HEK293 (cell line): ENCODE data around the gene RCSD1.

Source experiments
- ATF2 ChIP-seq: fragments of 450-650 bp; formaldehyde crosslinking; IDR thresholded peaks from 2 replicates; pipeline ENCODE4 v1.5.1; 2016; ENCODE audit warnings: missing biosample characterization, missing genetic modification characterization, low read depth
- CTCF ChIP-seq: fragments of 450-650 bp; formaldehyde crosslinking; IDR thresholded peaks from 2 replicates; pipeline ENCODE4 v1.5.1; 2016; ENCODE audit warnings: missing biosample characterization, missing genetic modification characterization
- EGR2 ChIP-seq: fragments of 450-650 bp; formaldehyde crosslinking; IDR thresholded peaks from 2 replicates; pipeline ENCODE4 v1.5.1; 2016; ENCODE audit warnings: low read depth, missing biosample characterization, missing genetic modification characterization
- RBAK ChIP-seq: fragments of 450-650 bp; formaldehyde crosslinking; IDR thresholded peaks from 2 replicates; pipeline ENCODE4 v1.5.1; 2016; ENCODE audit warnings: missing biosample characterization, missing genetic modification characterization
- TCF7L2 ChIP-seq: IDR thresholded peaks from 2 replicates; pipeline ENCODE4 v1.6.1; 2011; ENCODE audit warnings: low read depth, mild to moderate bottlenecking, inconsistent platforms, low read length, moderate library complexity, borderline replicate concordance
- ZNF211 ChIP-seq: fragments of 450-650 bp; formaldehyde crosslinking; IDR thresholded peaks from 2 replicates; pipeline ENCODE4 v1.5.1; 2016; ENCODE audit warnings: low read depth, missing biosample characterization, missing genetic modification characterization
- ZNF239 ChIP-seq: fragments of 450-650 bp; formaldehyde crosslinking; IDR thresholded peaks from 2 replicates; pipeline ENCODE4 v1.5.1; 2016; ENCODE audit warnings: missing biosample characterization, missing genetic modification characterization
- ZNF280C ChIP-seq: fragments of 450-650 bp; formaldehyde crosslinking; IDR thresholded peaks from 2 replicates; pipeline ENCODE4 v1.5.1; 2016; ENCODE audit warnings: missing biosample characterization, missing genetic modification characterization
- ZNF335 ChIP-seq: fragments of 450-650 bp; formaldehyde crosslinking; conservative IDR thresholded peaks from 2 replicates; pipeline ENCODE4 v1.5.1; 2016; ENCODE audit warnings: missing biosample characterization, missing genetic modification characterization
- ZNF580 ChIP-seq: fragments of 450-650 bp; formaldehyde crosslinking; IDR thresholded peaks from 2 replicates; pipeline ENCODE4 v1.5.1; 2016; ENCODE audit warnings: missing biosample characterization, missing genetic modification characterization
- ZNF777 ChIP-seq: fragments of 450-650 bp; formaldehyde crosslinking; IDR thresholded peaks from 2 replicates; pipeline ENCODE4 v1.5.1; 2017; ENCODE audit warnings: missing biosample characterization, missing genetic modification characterization, borderline replicate concordance

- no peak for TF ChIP-seq CTCF (tag by site-specific recombination)
- no peak for TF ChIP-seq ZNF280C (tag by site-specific recombination)
- TF ChIP-seq ATF2 (tag by site-specific recombination), result no peak
- no peak for TF ChIP-seq ZNF580 (tag by site-specific recombination)
- no peak for TF ChIP-seq ZNF211 (tag by site-specific recombination)
- TF ChIP-seq TCF7L2, result no peak
- no peak for TF ChIP-seq RBAK (tag by site-specific recombination)
- no peak for TF ChIP-seq ZNF335 (tag by site-specific recombination)
- TF ChIP-seq ZNF239, result no peak
- no peak for TF ChIP-seq EGR2 (tag by site-specific recombination)
- TF ChIP-seq ZNF777, result no peak
These were observed 44.1 kb downstream of the RCSD1 start for GRCh38 chr1:167674156-167674555.
